ENCODE measurements around the gene OR56B4.
"Not testable (repeated sequence)": the region's sequence is repeated elsewhere in the genome, so short reads cannot be mapped to it uniquely, and the experiment has no call there.

OR56B4 gene

GRCh38 chr11:6107384-6107783 lies at the start of gene OR56B4:
OR56B4 (plus strand) TSS chr11:6107684; CDS start chr11:6107779, 95 bp downstream.
- FAIRE-seq, result not testable (repeated sequence)

GRCh38 chr11:6061475-6061874 lies 46.0 kb upstream of the OR56B4 start:
- no peak for FAIRE-seq

- FAIRE-seq, result no peak
These were observed 44.7 kb upstream of the OR56B4 start for GRCh38 chr11:6062691-6063358.

- no peak for FAIRE-seq
These were observed 40.0 kb upstream of the OR56B4 start for GRCh38 chr11:6067502-6067901.

GRCh38 chr11:6076443-6076842 lies 31.0 kb upstream of the OR56B4 start:
- FAIRE-seq, result not testable (repeated sequence)

GRCh38 chr11:6077723-6078122 lies 29.8 kb upstream of the OR56B4 start:
- FAIRE-seq, result no peak

- FAIRE-seq, result no peak
These were observed 28.0 kb upstream of the OR56B4 start for GRCh38 chr11:6079463-6079862.

GRCh38 chr11:6083129-6083528 lies 24.4 kb upstream of the OR56B4 start:
- no peak for FAIRE-seq

- no peak for FAIRE-seq
These were observed 22.9 kb upstream of the OR56B4 start for GRCh38 chr11:6084587-6084986.

GRCh38 chr11:6094186-6094585 lies 13.3 kb upstream of the OR56B4 start:
- no peak for FAIRE-seq

- no peak for FAIRE-seq
These were observed 11.7 kb upstream of the OR56B4 start for GRCh38 chr11:6095798-6096197.

GRCh38 chr11:6096417-6096816 lies 11.1 kb upstream of the OR56B4 start:
- no peak for FAIRE-seq

- no peak for FAIRE-seq
These were observed 7.9 kb upstream of the OR56B4 start for GRCh38 chr11:6099577-6099976.

GRCh38 chr11:6110011-6110410 lies 2.5 kb downstream of the OR56B4 start:
- FAIRE-seq, result no peak

- no peak for FAIRE-seq
These were observed 4.2 kb downstream of the OR56B4 start for GRCh38 chr11:6111673-6112072.

- FAIRE-seq, result no peak
These were observed 9.2 kb downstream of the OR56B4 start for GRCh38 chr11:6116638-6117037.

GRCh38 chr11:6124245-6124644 lies 16.8 kb downstream of the OR56B4 start:
- FAIRE-seq, result no peak

GRCh38 chr11:6127881-6128280 lies 20.4 kb downstream of the OR56B4 start:
- no peak for FAIRE-seq

- no peak for FAIRE-seq
These were observed 21.5 kb downstream of the OR56B4 start for GRCh38 chr11:6129011-6129410.

- FAIRE-seq, result no peak
These were observed 22.2 kb downstream of the OR56B4 start for GRCh38 chr11:6129635-6130034.

- FAIRE-seq, result no peak
These were observed 24.9 kb downstream of the OR56B4 start for GRCh38 chr11:6132431-6132830.

GRCh38 chr11:6135936-6136335 lies 28.5 kb downstream of the OR56B4 start:
- FAIRE-seq, result not testable (repeated sequence)

GRCh38 chr11:6142936-6143335 lies 35.5 kb downstream of the OR56B4 start:
- FAIRE-seq, result no peak

- not testable (repeated sequence) for FAIRE-seq
These were observed 36.3 kb downstream of the OR56B4 start for GRCh38 chr11:6143737-6144136.

- FAIRE-seq, result no peak
These were observed 43.6 kb downstream of the OR56B4 start for GRCh38 chr11:6151117-6151516.
